MM.1S (cell line): Measurements from ENCODE around the gene SLC25A24.

Experiments
- EZH2 ChIP-seq: fragments of 300-600 bp; sonication (generic); optimal IDR thresholded peaks from 2 replicates; pipeline ENCODE3; 2017; ENCODE audit warnings: low read depth, mild to moderate bottlenecking, antibody characterized with exemption, low read length, mixed read lengths
- EZH2phosphoT487 ChIP-seq: fragments of 300-600 bp; sonication (generic); IDR thresholded peaks from 2 replicates; pipeline ENCODE4 v1.6.1; 2018; ENCODE audit warnings: antibody characterized with exemption, low read length
- TF ChIP-seq, protein P1 (sequence below): fragments of 300-600 bp; sonication (generic); IDR thresholded peaks from 2 replicates; pipeline ENCODE4 v1.5.1; 2016; ENCODE audit warnings: antibody characterized with exemption, low read length, mixed read lengths

DNA sequence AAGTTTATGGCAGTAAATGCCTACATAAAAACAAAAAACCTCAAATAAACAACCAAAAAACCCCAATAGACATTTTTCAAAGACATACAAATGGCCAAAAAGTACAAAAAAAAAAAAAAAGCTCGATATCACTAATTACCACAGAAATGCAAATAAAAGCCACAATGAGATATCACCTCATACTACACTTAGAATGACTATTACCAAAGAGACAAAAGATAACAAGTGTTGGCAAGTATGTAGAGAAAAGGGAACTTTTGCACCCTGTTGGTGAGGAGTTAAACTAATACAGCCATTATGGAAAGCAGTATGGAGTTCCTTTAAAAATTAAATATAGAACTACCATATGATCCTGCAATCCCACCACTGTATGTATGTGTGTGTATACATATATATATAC is 21.1 kb downstream of the SLC25A24 start:
- TF ChIP-seq, protein P1, sequence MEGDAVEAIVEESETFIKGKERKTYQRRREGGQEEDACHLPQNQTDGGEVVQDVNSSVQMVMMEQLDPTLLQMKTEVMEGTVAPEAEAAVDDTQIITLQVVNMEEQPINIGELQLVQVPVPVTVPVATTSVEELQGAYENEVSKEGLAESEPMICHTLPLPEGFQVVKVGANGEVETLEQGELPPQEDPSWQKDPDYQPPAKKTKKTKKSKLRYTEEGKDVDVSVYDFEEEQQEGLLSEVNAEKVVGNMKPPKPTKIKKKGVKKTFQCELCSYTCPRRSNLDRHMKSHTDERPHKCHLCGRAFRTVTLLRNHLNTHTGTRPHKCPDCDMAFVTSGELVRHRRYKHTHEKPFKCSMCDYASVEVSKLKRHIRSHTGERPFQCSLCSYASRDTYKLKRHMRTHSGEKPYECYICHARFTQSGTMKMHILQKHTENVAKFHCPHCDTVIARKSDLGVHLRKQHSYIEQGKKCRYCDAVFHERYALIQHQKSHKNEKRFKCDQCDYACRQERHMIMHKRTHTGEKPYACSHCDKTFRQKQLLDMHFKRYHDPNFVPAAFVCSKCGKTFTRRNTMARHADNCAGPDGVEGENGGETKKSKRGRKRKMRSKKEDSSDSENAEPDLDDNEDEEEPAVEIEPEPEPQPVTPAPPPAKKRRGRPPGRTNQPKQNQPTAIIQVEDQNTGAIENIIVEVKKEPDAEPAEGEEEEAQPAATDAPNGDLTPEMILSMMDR = no peak
- TF ChIP-seq EZH2 = no peak
- no peak for TF ChIP-seq EZH2phosphoT487
